ENCODE results near the gene MADCAM1.

DNA sequence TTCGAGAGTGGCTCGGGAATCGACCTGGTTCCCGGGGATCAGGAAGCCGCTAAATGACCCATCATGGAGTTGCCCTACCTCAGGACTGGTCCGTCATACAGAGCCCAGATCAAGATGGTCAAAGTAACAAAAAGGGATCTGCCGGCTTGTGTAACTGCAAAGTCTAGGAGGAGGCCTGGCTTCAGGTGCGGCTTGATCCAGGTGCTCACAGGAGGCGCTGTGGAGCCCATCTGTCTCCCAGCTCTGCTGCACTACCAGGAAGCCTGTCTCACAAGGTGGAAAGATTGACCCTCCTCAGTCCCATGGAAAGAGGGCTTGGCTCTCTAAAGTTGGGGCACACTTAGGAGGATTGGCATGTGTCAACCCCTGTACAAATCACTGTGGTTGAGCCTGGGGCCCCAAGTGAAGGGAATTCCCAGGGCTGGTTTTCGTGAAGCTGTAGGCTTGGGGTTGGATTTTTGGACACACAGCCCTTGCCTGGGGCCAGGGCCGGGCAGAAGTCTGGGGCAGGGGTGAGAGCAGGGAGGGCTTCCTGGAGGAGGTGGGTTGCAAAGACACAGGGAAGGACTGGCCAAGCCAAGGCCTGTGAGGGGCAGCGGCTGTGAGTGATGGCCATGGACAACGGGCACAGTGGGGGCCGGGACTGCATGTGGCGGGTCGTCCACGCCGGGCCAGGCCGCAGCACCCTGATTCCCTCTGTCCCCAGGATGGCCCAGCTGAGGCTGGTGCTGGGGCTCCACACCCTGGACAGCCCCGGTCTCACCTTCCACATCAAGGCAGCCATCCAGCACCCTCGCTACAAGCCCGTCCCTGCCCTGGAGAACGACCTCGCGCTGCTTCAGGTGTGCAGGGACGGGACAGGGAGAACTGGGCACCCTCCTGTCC is 51.8 kb downstream of the MADCAM1 start:
- TF ChIP-seq, protein P1, sequence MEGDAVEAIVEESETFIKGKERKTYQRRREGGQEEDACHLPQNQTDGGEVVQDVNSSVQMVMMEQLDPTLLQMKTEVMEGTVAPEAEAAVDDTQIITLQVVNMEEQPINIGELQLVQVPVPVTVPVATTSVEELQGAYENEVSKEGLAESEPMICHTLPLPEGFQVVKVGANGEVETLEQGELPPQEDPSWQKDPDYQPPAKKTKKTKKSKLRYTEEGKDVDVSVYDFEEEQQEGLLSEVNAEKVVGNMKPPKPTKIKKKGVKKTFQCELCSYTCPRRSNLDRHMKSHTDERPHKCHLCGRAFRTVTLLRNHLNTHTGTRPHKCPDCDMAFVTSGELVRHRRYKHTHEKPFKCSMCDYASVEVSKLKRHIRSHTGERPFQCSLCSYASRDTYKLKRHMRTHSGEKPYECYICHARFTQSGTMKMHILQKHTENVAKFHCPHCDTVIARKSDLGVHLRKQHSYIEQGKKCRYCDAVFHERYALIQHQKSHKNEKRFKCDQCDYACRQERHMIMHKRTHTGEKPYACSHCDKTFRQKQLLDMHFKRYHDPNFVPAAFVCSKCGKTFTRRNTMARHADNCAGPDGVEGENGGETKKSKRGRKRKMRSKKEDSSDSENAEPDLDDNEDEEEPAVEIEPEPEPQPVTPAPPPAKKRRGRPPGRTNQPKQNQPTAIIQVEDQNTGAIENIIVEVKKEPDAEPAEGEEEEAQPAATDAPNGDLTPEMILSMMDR (IDR thresholded peaks at IDR 0.05; ENCODE audit: low read length) = peak; percentile 16; the same call in 1 of the 2 replicates
- TF ChIP-seq EZH2 (optimal IDR thresholded peaks at IDR 0.05; ENCODE audit: low read depth, low read length) = no peak
